Hepatic stellate cell (primary cell): ENCODE data around the gene JAKMIP3.

Experiments used
- DNase-seq: peaks from one replicate; pipeline ENCODE4 v3.0.0; 2011; ENCODE audit warnings: low spot score

The JAKMIP3 gene

GRCh38 chr10:132065491-132066105, at the start of gene JAKMIP3:
TSS of gene JAKMIP3 (plus strand) at chr10:132065946. CDS start at chr10:132104809, 38,863 bp downstream.
- DNase-seq, result peak; percentile 98

GRCh38 chr10:132016514-132016913, 49.2 kb upstream of the JAKMIP3 start:
- no peak for DNase-seq

GRCh38 chr10:132018446-132018845, 47.3 kb upstream of the JAKMIP3 start:
- DNase-seq, result no peak

GRCh38 chr10:132019366-132019765, 46.4 kb upstream of the JAKMIP3 start:
- DNase-seq, result no peak

- no peak for DNase-seq
Measured at GRCh38 chr10:132020456-132020855, 45.3 kb upstream of the JAKMIP3 start.

- no peak for DNase-seq
Measured at GRCh38 chr10:132021046-132021445, 44.7 kb upstream of the JAKMIP3 start.

- no peak for DNase-seq
Measured at GRCh38 chr10:132021504-132022143, 44.1 kb upstream of the JAKMIP3 start.

GRCh38 chr10:132022241-132022640, 43.5 kb upstream of the JAKMIP3 start:
- DNase-seq, result no peak

- peak; percentile 85 for DNase-seq
Measured at GRCh38 chr10:132023092-132023811, 42.5 kb upstream of the JAKMIP3 start.

GRCh38 chr10:132027423-132027983, 38.2 kb upstream of the JAKMIP3 start:
- DNase-seq, result peak; percentile 53

- no peak for DNase-seq
Measured at GRCh38 chr10:132028706-132029105, 37.0 kb upstream of the JAKMIP3 start.

- DNase-seq, result no peak
Measured at GRCh38 chr10:132030898-132031463, 34.8 kb upstream of the JAKMIP3 start.

- DNase-seq, result no peak
Measured at GRCh38 chr10:132033632-132034031, 32.1 kb upstream of the JAKMIP3 start.

GRCh38 chr10:132035476-132035875, 30.3 kb upstream of the JAKMIP3 start:
- no peak for DNase-seq

GRCh38 chr10:132036153-132036886, 29.4 kb upstream of the JAKMIP3 start:
- DNase-seq, result no peak

GRCh38 chr10:132036887-132037675, 28.7 kb upstream of the JAKMIP3 start:
- no peak for DNase-seq

- DNase-seq, result no peak
Measured at GRCh38 chr10:132037676-132037975, 28.1 kb upstream of the JAKMIP3 start.

GRCh38 chr10:132039371-132039770, 26.4 kb upstream of the JAKMIP3 start:
- no peak for DNase-seq

GRCh38 chr10:132040046-132040445, 25.7 kb upstream of the JAKMIP3 start:
- DNase-seq, result no peak

- no peak for DNase-seq
Measured at GRCh38 chr10:132041340-132041739, 24.4 kb upstream of the JAKMIP3 start.
